K562 (cell line): ENCODE data around the gene CPED1. TPM values are rescaled to one million over a fixed set of nuclear protein-coding genes. Genes with fewer than 3 reads are reported as not detected.

ENCODE experiments used
- BRD9 ChIP-seq: fragments of 450-650 bp; IDR thresholded peaks from 2 replicates; pipeline ENCODE4 v1.6.1; 2018; ENCODE audit warnings: low read depth; ENCODE audit not compliant: partially characterized antibody
- BRF1 ChIP-seq: IDR thresholded peaks from 3 replicates; pipeline ENCODE4 v1.6.1; 2011; ENCODE audit warnings: borderline replicate concordance, mild to moderate bottlenecking; ENCODE audit not compliant: insufficient read length; ENCODE audit errors: extremely low read depth
- CHD1 ChIP-seq: fragments of 200-600 bp; sonication (generic); IDR thresholded peaks from one replicate; pipeline ENCODE4 v1.6.1; 2012; ENCODE audit warnings: mild to moderate bottlenecking, moderate library complexity, low read length, inconsistent platforms
- COPS2 ChIP-seq: fragments of 450-650 bp; conservative IDR thresholded peaks from 2 replicates; pipeline ENCODE4 v1.6.1; 2016; ENCODE audit warnings: mild to moderate bottlenecking, moderate library complexity
- DDX20 ChIP-seq: fragments of 450-650 bp; IDR thresholded peaks from 2 replicates; pipeline ENCODE4 v1.6.1; 2016; ENCODE audit warnings: missing genetic modification characterization, low read depth, mild to moderate bottlenecking, missing compliant biosample characterization, moderate library complexity
- FUS ChIP-seq: fragments of 200-400 bp; formaldehyde crosslinking; optimal IDR thresholded peaks from 2 replicates; pipeline ENCODE3; 2017; ENCODE audit warnings: low read depth, low read length
- GATA2 ChIP-seq: sonication (generic); formaldehyde crosslinking; IDR thresholded peaks from 2 replicates; pipeline ENCODE4 v1.4.0; 2020; ENCODE audit warnings: mild to moderate bottlenecking, missing genetic modification reagents
- HMGN3 ChIP-seq: IDR thresholded peaks from 2 replicates; pipeline ENCODE4 v1.6.1; 2011; ENCODE audit warnings: borderline replicate concordance, low read depth, mild to moderate bottlenecking, mixed read lengths, low read length; ENCODE audit not compliant: insufficient read length; ENCODE audit errors: extremely low read depth
- ILK ChIP-seq: fragments of 450-650 bp; IDR thresholded peaks from 2 replicates; pipeline ENCODE4 v1.6.1; 2016; ENCODE audit warnings: missing genetic modification characterization, low read depth, mild to moderate bottlenecking, missing compliant biosample characterization, moderate library complexity, borderline replicate concordance
- KLF10 ChIP-seq: fragments of 250-450 bp; sonication (Bioruptor Pico); IDR thresholded peaks from 2 replicates; pipeline ENCODE4 v1.6.1; 2021; ENCODE audit warnings: matching md5 sums
- MCM5 ChIP-seq: fragments of 450-650 bp; IDR thresholded peaks from 2 replicates; pipeline ENCODE4 v1.6.1; 2016; ENCODE audit warnings: low read depth
- MTA3 ChIP-seq: fragments of 450-650 bp; formaldehyde crosslinking; IDR thresholded peaks from 2 replicates; pipeline ENCODE4 v1.6.1; 2017; ENCODE audit warnings: mild to moderate bottlenecking, borderline replicate concordance
- NEUROD1 ChIP-seq: fragments of 150-350 bp; IDR thresholded peaks from 2 replicates; pipeline ENCODE4 v1.6.1; 2014; ENCODE audit warnings: borderline replicate concordance, low read length, low read depth; ENCODE audit not compliant: partially characterized antibody
- PHB2 ChIP-seq: fragments of 450-650 bp; IDR thresholded peaks from 2 replicates; pipeline ENCODE4 v1.6.1; 2017; ENCODE audit warnings: low read depth
- PURB ChIP-seq: sonication (generic); formaldehyde crosslinking; IDR thresholded peaks from 2 replicates; pipeline ENCODE4 v1.9.0; 2021; ENCODE audit warnings: low read depth, mild to moderate bottlenecking, missing genetic modification reagents
- SMAD4 ChIP-seq: fragments of 250-450 bp; sonication (Bioruptor Pico); conservative IDR thresholded peaks from 2 replicates; pipeline ENCODE4 v1.8.0; 2021; ENCODE audit warnings: inconsistent platforms, mild to moderate bottlenecking, moderate library complexity
- ZBTB17 ChIP-seq: fragments of 450-650 bp; formaldehyde crosslinking; IDR thresholded peaks from 2 replicates; pipeline ENCODE4 v1.4.0; 2020; ENCODE audit warnings: mild to moderate bottlenecking
- ZKSCAN3 ChIP-seq: fragments of 250-450 bp; sonication (Bioruptor Pico); IDR thresholded peaks from 2 replicates; pipeline ENCODE4 v1.4.0; 2020
- ZNF79 ChIP-seq: fragments of 250-450 bp; sonication (Bioruptor Pico); IDR thresholded peaks from 2 replicates; pipeline ENCODE4 v1.4.0; 2020; ENCODE audit warnings: low read depth, mild to moderate bottlenecking, moderate library complexity
- ZSCAN29 ChIP-seq: fragments of 450-650 bp; IDR thresholded peaks from 2 replicates; pipeline ENCODE4 v1.6.1; 2017
- polyA plus RNA-seq, 8 experiments: library from polyadenylated mRNA; depleted of rRNA in 4 of 8; stranded (reverse) in 5 of 8; unstranded in 3 of 8; fragments of >200 nt; fragmentation: Nextera tagmentation in 2 of 8; fragmentation: Illumina TruSeq in 1 of 8; extraction: Ambion mirVana in 2 of 8; extraction: Trizol in 1 of 8; gene quantifications; 2 replicates each; pipeline versions ENCODE4 v1.2.1 to v1.2.3, GENCODE V29; 2011 to 2014; ENCODE audit warnings: inconsistent platforms in 1 of 8, missing spikeins in 1 of 8
- total RNA-seq, 7 experiments: library from RNA; depleted of rRNA in 6 of 7; stranded (reverse); fragments of >200 nt in 6 of 7; fragmentation: Illumina TruSeq in 2 of 7; extraction: Trizol in 2 of 7; gene quantifications; 2 replicates each; pipeline versions ENCODE4 v1.2.1 to v1.2.3, GENCODE V29; 2011 to 2021; ENCODE audit warnings: low replicate concordance in 1 of 7
- TF ChIP-seq, protein P1 (sequence below): fragments of 250-450 bp; sonication (Bioruptor Pico); IDR thresholded peaks from 2 replicates; pipeline ENCODE4 v1.8.0; 2022; ENCODE audit warnings: moderate library complexity, mild to moderate bottlenecking, inconsistent platforms
- TF ChIP-seq, protein P2 (sequence below): fragments of 450-650 bp; formaldehyde crosslinking; IDR thresholded peaks from 2 replicates; pipeline ENCODE4 v1.4.0; 2022; ENCODE audit warnings: missing genetic modification characterization

The CPED1 gene
- total and polyA plus RNA-seq, 9 of the 15 experiments (the other 6 are each of a cell fraction or from before 2014, with no cell fraction given): 195 to 393 (median 290) TPM

DNA sequence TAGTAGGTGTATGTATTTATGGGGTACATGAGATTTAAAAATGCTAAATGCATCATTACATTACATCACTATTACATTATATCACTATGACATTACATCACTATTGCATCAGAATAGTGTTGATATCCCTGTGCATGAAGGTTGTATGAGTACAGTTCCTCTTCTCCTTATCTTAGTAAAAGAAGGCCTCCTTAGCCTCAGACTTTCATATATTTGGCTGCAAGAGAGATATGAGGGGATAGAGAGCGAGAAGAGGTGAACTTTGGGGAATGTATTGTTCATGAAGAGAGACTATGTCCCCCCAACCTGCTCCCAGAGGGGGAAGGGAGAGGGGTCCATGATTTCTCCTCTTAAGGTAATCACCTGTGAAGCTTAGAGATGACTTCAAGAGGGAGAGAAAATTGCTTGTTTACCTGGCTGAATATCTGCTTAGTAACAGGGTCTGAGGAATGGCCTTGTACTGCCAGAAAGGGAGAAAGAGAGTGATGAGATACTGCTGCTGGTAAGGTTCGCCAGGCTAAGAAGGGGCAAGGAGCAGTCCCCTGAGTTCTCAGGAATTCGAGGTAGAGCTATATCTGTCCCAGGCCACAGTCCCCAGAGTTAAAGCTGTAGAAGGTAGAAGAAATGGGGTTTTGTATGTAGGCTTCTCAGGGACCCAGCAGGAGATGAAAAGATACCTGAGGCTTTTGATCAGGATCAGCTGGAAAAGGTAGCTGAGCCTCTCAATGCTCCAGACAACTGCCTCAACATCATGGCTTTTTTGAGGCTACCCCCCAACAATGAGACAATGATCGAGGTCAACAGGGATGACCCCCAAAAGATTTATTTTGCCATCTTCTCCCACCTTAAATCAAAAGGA is 171.9 kb downstream of the CPED1 start (continued):
- TF ChIP-seq, protein P1, sequence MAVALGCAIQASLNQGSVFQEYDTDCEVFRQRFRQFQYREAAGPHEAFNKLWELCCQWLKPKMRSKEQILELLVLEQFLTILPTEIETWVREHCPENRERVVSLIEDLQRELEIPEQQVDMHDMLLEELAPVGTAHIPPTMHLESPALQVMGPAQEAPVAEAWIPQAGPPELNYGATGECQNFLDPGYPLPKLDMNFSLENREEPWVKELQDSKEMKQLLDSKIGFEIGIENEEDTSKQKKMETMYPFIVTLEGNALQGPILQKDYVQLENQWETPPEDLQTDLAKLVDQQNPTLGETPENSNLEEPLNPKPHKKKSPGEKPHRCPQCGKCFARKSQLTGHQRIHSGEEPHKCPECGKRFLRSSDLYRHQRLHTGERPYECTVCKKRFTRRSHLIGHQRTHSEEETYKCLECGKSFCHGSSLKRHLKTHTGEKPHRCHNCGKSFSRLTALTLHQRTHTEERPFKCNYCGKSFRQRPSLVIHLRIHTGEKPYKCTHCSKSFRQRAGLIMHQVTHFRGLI (CRISPR knock-in tag): peak; percentile 64
- TF ChIP-seq ZSCAN29: no peak
- TF ChIP-seq PURB (CRISPR knock-in tag): no peak
- TF ChIP-seq COPS2: no peak
- TF ChIP-seq ZBTB17 (CRISPR knock-in tag): peak; percentile 45; the same call in 1 of the 2 replicates
- peak; percentile 51; the same call in 1 of the 2 replicates for TF ChIP-seq ILK (tag)
- TF ChIP-seq BRD9: peak; percentile 69
- TF ChIP-seq KLF10 (CRISPR knock-in tag): no peak
- no peak for TF ChIP-seq NEUROD1
- TF ChIP-seq PHB2: no peak
- TF ChIP-seq HMGN3: no peak
- TF ChIP-seq SMAD4 (CRISPR knock-in tag): peak; percentile 94
- TF ChIP-seq BRF1: no peak
- peak; percentile 67; the same call in 1 of the 2 replicates for TF ChIP-seq ZNF79 (CRISPR knock-in tag)
- TF ChIP-seq MCM5: no peak
- no peak; the same call in 1 of the 2 replicates for TF ChIP-seq ZKSCAN3 (CRISPR knock-in tag)
- no peak for TF ChIP-seq FUS
- peak; percentile 63; the same call in 1 of the 2 replicates for TF ChIP-seq MTA3
- TF ChIP-seq CHD1: no peak
- TF ChIP-seq GATA2 (CRISPR knock-in tag): 0 out of 2 replicates have a peak, but pooled peaks have one; percentile 15
- TF ChIP-seq, protein P2, sequence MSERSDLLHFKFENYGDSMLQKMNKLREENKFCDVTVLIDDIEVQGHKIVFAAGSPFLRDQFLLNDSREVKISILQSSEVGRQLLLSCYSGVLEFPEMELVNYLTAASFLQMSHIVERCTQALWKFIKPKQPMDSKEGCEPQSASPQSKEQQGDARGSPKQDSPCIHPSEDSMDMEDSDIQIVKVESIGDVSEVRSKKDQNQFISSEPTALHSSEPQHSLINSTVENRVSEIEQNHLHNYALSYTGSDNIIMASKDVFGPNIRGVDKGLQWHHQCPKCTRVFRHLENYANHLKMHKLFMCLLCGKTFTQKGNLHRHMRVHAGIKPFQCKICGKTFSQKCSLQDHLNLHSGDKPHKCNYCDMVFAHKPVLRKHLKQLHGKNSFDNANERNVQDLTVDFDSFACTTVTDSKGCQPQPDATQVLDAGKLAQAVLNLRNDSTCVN (CRISPR knock-in tag): peak; percentile 71; the same call in 1 of the 2 replicates
- peak; percentile 78; the same call in 1 of the 2 replicates for TF ChIP-seq DDX20
